WTC11 (cell line): Measurements from ENCODE around the gene ACVR2B. TPM values are rescaled to one million over a fixed set of nuclear protein-coding genes. Genes with fewer than 3 reads are reported as not detected.

ENCODE experiments used
- ATAC-seq: fragments of 200-7000 bp; cut with Tn5 transposase; 2 replicates; pipeline ENCODE4 v1.10.0; 2021; ENCODE audit warnings: mild to moderate bottlenecking, moderate library complexity
- CTCF ChIA-PET: fragments of 300-600 bp; sonication (Branson Sonifier 250); formaldehyde crosslinking; loops from one replicate; lab custom pipeline; 2021; ENCODE audit warnings: antibody characterized with exemption; lab: Charles Lee
- POLR2A ChIA-PET: fragments of 350-600 bp; sonication (Branson Sonifier 250); formaldehyde crosslinking; loops from one replicate; lab custom pipeline; 2021; ENCODE audit warnings: antibody characterized with exemption; lab: Charles Lee
- DNase-seq: peaks from one replicate; pipeline ENCODE4 v3.0.0; 2021; ENCODE audit warnings: low spot score
- H3K27ac Mint-ChIP-seq: 2 replicates; pipeline ENCODE4 v1.8.0; 2021; ENCODE audit warnings: mixed read lengths
- H3K27me3 Mint-ChIP-seq: 2 replicates; pipeline ENCODE4 v1.8.0; 2021; ENCODE audit warnings: low read depth, mild to moderate bottlenecking, moderate library complexity, mixed read lengths
- H3K36me3 Mint-ChIP-seq: 2 replicates; pipeline ENCODE4 v1.8.0; 2021; ENCODE audit warnings: mixed read lengths
- H3K4me1 Mint-ChIP-seq: 2 replicates; pipeline ENCODE4 v1.8.0; 2022; ENCODE audit warnings: mixed read lengths
- H3K4me3 Mint-ChIP-seq: 2 replicates; pipeline ENCODE4 v1.8.0; 2021; ENCODE audit warnings: mild to moderate bottlenecking, moderate library complexity, mixed read lengths
- H3K9me3 Mint-ChIP-seq: 2 replicates; pipeline ENCODE4 v1.8.0; 2021; ENCODE audit warnings: mixed read lengths
- CBFB ChIP-seq: sonication (generic); formaldehyde crosslinking; IDR thresholded peaks from 2 replicates; pipeline ENCODE4 v1.8.1; 2022; ENCODE audit warnings: mild to moderate bottlenecking, low read depth, missing genetic modification reagents
- EMX1 ChIP-seq: fragments of 250-450 bp; sonication (Bioruptor Pico); IDR thresholded peaks from 2 replicates; pipeline ENCODE4 v1.8.0; 2021; ENCODE audit warnings: mild to moderate bottlenecking
- ESRRA ChIP-seq: sonication (generic); formaldehyde crosslinking; IDR thresholded peaks from 2 replicates; pipeline ENCODE4 v1.8.1; 2022; ENCODE audit warnings: mild to moderate bottlenecking, missing genetic modification reagents, borderline replicate concordance
- ETV6 ChIP-seq: sonication (generic); formaldehyde crosslinking; IDR thresholded peaks from 2 replicates; pipeline ENCODE4 v1.8.1; 2022; ENCODE audit warnings: mild to moderate bottlenecking, missing genetic modification reagents
- JAZF1 ChIP-seq: fragments of 250-450 bp; sonication (Bioruptor Pico); IDR thresholded peaks from 2 replicates; pipeline ENCODE4 v1.9.0; 2021; ENCODE audit warnings: moderate library complexity, mild to moderate bottlenecking, inconsistent platforms
- NFE2L1 ChIP-seq: sonication (generic); formaldehyde crosslinking; IDR thresholded peaks from 2 replicates; pipeline ENCODE4 v1.8.1; 2023; ENCODE audit warnings: missing genetic modification reagents
- OVOL2 ChIP-seq: fragments of 250-450 bp; sonication (Bioruptor Pico); IDR thresholded peaks from 2 replicates; pipeline ENCODE4 v1.9.0; 2021; ENCODE audit warnings: mild to moderate bottlenecking, borderline replicate concordance
- TEAD1 ChIP-seq: sonication (generic); formaldehyde crosslinking; IDR thresholded peaks from 2 replicates; pipeline ENCODE4 v1.8.0; 2022; ENCODE audit warnings: mild to moderate bottlenecking, missing genetic modification reagents
- TEAD4 ChIP-seq: sonication (generic); formaldehyde crosslinking; IDR thresholded peaks from 2 replicates; pipeline ENCODE4 v1.8.0; 2022; ENCODE audit warnings: mild to moderate bottlenecking, missing genetic modification reagents
- total RNA-seq: library from RNA; stranded (reverse); gene quantifications from 3 replicates; pipeline ENCODE4 v1.2.3, GENCODE V29; 2021
- TF ChIP-seq, protein P1 (sequence below): sonication (generic); formaldehyde crosslinking; IDR thresholded peaks from 2 replicates; pipeline ENCODE4 v1.8.0; 2022; ENCODE audit warnings: mild to moderate bottlenecking, missing genetic modification reagents
- TF ChIP-seq, protein P2 (sequence below): fragments of 250-450 bp; sonication (Bioruptor Pico); IDR thresholded peaks from 2 replicates; pipeline ENCODE4 v1.9.0; 2021; ENCODE audit warnings: mild to moderate bottlenecking, borderline replicate concordance
- TF ChIP-seq, protein P3 (sequence below): sonication (generic); formaldehyde crosslinking; IDR thresholded peaks from 2 replicates; pipeline ENCODE4 v1.8.1; 2023; ENCODE audit warnings: mild to moderate bottlenecking, missing genetic modification reagents, moderate library complexity
- TF ChIP-seq, protein P4 (sequence below): fragments of 200-600 bp; IDR thresholded peaks from 2 replicates; pipeline ENCODE4 v1.8.0; 2022; ENCODE audit warnings: antibody characterized with exemption

Gene ACVR2B
- total RNA-seq, 1 experiment from 2014 or later = 104 TPM

DNA sequence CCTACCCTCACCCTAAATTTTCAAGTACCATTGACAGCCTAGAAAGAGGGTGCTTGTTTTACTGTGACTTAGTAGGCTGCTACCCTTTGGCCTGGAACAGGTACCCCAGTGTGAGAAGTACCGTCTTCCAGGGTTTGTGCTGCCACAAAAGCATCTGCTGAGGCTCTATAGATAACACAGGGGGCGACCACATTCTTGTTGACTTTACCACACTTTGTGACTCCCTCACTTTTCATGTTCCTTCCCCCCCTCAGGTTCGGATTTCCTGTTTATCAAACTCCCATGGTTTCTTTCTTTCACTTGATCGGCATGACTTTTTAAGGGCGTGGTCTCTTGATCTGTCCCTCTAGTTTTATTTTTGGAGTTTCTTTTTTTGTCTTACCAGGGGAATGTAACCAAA, 66.0 kb downstream of the ACVR2B start:
- H3K36me3 Mint-ChIP-seq = peaks cover 31% of the 10 kb centered on the region
- peak; percentile 92 for ATAC-seq
- TF ChIP-seq JAZF1 = no peak
- TF ChIP-seq, protein P1, sequence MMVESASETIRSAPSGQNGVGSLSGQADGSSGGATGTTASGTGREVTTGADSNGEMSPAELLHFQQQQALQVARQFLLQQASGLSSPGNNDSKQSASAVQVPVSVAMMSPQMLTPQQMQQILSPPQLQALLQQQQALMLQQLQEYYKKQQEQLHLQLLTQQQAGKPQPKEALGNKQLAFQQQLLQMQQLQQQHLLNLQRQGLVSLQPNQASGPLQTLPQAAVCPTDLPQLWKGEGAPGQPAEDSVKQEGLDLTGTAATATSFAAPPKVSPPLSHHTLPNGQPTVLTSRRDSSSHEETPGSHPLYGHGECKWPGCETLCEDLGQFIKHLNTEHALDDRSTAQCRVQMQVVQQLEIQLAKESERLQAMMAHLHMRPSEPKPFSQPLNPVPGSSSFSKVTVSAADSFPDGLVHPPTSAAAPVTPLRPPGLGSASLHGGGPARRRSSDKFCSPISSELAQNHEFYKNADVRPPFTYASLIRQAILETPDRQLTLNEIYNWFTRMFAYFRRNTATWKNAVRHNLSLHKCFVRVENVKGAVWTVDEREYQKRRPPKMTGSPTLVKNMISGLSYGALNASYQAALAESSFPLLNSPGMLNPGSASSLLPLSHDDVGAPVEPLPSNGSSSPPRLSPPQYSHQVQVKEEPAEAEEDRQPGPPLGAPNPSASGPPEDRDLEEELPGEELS (CRISPR knock-in tag) = peak; percentile 77; the same call in 1 of the 2 replicates
- TF ChIP-seq, protein P2, sequence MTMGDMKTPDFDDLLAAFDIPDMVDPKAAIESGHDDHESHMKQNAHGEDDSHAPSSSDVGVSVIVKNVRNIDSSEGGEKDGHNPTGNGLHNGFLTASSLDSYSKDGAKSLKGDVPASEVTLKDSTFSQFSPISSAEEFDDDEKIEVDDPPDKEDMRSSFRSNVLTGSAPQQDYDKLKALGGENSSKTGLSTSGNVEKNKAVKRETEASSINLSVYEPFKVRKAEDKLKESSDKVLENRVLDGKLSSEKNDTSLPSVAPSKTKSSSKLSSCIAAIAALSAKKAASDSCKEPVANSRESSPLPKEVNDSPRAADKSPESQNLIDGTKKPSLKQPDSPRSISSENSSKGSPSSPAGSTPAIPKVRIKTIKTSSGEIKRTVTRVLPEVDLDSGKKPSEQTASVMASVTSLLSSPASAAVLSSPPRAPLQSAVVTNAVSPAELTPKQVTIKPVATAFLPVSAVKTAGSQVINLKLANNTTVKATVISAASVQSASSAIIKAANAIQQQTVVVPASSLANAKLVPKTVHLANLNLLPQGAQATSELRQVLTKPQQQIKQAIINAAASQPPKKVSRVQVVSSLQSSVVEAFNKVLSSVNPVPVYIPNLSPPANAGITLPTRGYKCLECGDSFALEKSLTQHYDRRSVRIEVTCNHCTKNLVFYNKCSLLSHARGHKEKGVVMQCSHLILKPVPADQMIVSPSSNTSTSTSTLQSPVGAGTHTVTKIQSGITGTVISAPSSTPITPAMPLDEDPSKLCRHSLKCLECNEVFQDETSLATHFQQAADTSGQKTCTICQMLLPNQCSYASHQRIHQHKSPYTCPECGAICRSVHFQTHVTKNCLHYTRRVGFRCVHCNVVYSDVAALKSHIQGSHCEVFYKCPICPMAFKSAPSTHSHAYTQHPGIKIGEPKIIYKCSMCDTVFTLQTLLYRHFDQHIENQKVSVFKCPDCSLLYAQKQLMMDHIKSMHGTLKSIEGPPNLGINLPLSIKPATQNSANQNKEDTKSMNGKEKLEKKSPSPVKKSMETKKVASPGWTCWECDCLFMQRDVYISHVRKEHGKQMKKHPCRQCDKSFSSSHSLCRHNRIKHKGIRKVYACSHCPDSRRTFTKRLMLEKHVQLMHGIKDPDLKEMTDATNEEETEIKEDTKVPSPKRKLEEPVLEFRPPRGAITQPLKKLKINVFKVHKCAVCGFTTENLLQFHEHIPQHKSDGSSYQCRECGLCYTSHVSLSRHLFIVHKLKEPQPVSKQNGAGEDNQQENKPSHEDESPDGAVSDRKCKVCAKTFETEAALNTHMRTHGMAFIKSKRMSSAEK (CRISPR knock-in tag) = no peak
- no peak for TF ChIP-seq ETV6 (CRISPR knock-in tag)
- TF ChIP-seq EMX1 (CRISPR knock-in tag) = no peak
- TF ChIP-seq TEAD4 (CRISPR knock-in tag) = no peak
- TF ChIP-seq, protein P3, sequence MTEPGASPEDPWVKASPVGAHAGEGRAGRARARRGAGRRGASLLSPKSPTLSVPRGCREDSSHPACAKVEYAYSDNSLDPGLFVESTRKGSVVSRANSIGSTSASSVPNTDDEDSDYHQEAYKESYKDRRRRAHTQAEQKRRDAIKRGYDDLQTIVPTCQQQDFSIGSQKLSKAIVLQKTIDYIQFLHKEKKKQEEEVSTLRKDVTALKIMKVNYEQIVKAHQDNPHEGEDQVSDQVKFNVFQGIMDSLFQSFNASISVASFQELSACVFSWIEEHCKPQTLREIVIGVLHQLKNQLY (CRISPR knock-in tag) = no peak
- no peak for TF ChIP-seq ESRRA (CRISPR knock-in tag)
- no peak for TF ChIP-seq OVOL2 (CRISPR knock-in tag)
- no peak for TF ChIP-seq NFE2L1 (CRISPR knock-in tag)
- TF ChIP-seq TEAD1 (CRISPR knock-in tag) = peak; percentile 61; the same call in 1 of the 2 replicates
- TF ChIP-seq, all 79 proteins: peak for 2
- no peak for DNase-seq
- H3K27ac Mint-ChIP-seq = peak overlapping the region; percentile 24
- 0 out of 2 replicates have a peak, but pooled peaks cover 4% of the 10 kb centered on the region for H3K9me3 Mint-ChIP-seq
- ChIA-PET POLR2A (no interaction called here), CTCF (interaction anchor here (1.0 to 6.1 kb wide), 9 partner anchors 9 to 480 kb away, joined by 3 to 198 read pairs (median 7); partner anchors contain the start of gene EXOG)
- H3K4me3 Mint-ChIP-seq = no peak overlapping the region
- H3K4me1 Mint-ChIP-seq = peaks cover 36% of the 10 kb centered on the region
- no peaks in the 10 kb centered on the region for H3K27me3 Mint-ChIP-seq

DNA sequence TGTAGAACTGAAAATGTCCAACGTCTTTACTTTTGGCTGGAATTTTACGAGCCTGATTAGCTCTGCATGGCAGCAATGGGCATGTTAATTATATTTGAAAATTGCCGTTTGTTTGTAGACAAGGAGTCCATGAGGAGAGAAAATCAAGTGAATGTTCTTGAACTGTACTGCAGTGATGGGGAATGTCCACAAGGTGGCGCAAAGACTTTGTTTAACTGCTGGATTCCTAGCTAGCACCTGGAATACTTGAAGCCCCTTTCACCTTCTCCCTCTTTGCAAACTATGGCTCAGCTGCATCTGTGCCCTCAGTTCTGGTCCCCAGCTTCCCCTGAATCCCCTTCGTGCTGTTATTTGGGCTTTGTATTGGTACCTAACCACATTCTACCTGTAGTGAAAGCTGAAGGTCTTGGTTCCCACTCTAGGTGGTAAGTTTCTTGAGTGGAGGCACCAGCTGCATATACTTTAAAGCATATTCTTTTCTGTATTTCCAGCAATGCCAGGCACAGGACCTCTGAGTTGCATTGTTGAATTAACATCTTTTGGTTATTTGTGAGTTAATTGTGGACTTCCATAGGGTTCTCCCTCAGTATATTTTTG, 67.8 kb downstream of the ACVR2B start:
- ChIA-PET POLR2A (interaction anchor here (0.8 kb wide), 1 partner anchor 119 kb away, joined by 3 read pairs; no protein-coding TSS in a partner anchor), CTCF (interaction anchor here (0.5 to 6.1 kb wide), 49 partner anchors 9 to 547 kb away, joined by 3 to 198 read pairs (median 5); partner anchors contain the start of genes EXOG, PLCD1, SCN5A and XYLB)
- H3K4me1 Mint-ChIP-seq = peaks cover 36% of the 10 kb centered on the region
- TF ChIP-seq, protein P4, sequence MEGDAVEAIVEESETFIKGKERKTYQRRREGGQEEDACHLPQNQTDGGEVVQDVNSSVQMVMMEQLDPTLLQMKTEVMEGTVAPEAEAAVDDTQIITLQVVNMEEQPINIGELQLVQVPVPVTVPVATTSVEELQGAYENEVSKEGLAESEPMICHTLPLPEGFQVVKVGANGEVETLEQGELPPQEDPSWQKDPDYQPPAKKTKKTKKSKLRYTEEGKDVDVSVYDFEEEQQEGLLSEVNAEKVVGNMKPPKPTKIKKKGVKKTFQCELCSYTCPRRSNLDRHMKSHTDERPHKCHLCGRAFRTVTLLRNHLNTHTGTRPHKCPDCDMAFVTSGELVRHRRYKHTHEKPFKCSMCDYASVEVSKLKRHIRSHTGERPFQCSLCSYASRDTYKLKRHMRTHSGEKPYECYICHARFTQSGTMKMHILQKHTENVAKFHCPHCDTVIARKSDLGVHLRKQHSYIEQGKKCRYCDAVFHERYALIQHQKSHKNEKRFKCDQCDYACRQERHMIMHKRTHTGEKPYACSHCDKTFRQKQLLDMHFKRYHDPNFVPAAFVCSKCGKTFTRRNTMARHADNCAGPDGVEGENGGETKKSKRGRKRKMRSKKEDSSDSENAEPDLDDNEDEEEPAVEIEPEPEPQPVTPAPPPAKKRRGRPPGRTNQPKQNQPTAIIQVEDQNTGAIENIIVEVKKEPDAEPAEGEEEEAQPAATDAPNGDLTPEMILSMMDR = peak; percentile 89
- TF ChIP-seq CBFB (CRISPR knock-in tag) = no peak
- H3K9me3 Mint-ChIP-seq = 0 out of 2 replicates have a peak, but pooled peaks cover 3% of the 10 kb centered on the region
- ATAC-seq = peak; percentile 75
- no peak overlapping the region for H3K4me3 Mint-ChIP-seq
- peak; percentile 83 for DNase-seq
- peaks cover 40% of the 10 kb centered on the region for H3K36me3 Mint-ChIP-seq
- H3K27me3 Mint-ChIP-seq = no peaks in the 10 kb centered on the region
- H3K27ac Mint-ChIP-seq = no peak overlapping the region; the same call in 1 of the 2 replicates
